Thoracic aorta (tissue), 2 donors: ENCODE data around the gene SRD5A1. TPM values are rescaled to one million over a fixed set of nuclear protein-coding genes. Genes with fewer than 3 reads are reported as not detected.

ENCODE experiments used
- ATAC-seq: fragments of 150-250 bp; one replicate; pipeline ENCODE4 v1.8.0; 2017; ENCODE audit warnings: low read depth; ENCODE audit not compliant: insufficient number of reproducible peaks, low FRiP score
- DNase-seq: peaks from one replicate; pipeline ENCODE4 v3.0.0-alpha.2; 2020; ENCODE audit warnings: low spot score
- H3K27ac ChIP-seq, 2 donors: fragments of 200-600 bp; sonication (generic); 1 replicate in 1 of 2; 2 replicates in 1 of 2; pipeline ENCODE4 v1.5.1; 2016; ENCODE audit warnings: mild to moderate bottlenecking in 2 of 2, moderate library complexity in 2 of 2
- H3K27me3 ChIP-seq: fragments of 200-600 bp; sonication (generic); replicated peaks from 2 replicates; pipeline ENCODE4 v1.6.0; 2016; ENCODE audit warnings: mild to moderate bottlenecking; ENCODE audit not compliant: insufficient read depth
- H3K36me3 ChIP-seq: fragments of 200-600 bp; sonication (generic); one replicate; pipeline ENCODE4 v1.5.1; 2016
- H3K4me1 ChIP-seq, 2 donors: fragments of 200-600 bp; sonication (generic); 1 replicate in 1 of 2; 2 replicates in 1 of 2; pipeline versions ENCODE4 v1.5.1 to v1.6.0; 2016; ENCODE audit warnings: low read depth in 2 of 2, mild to moderate bottlenecking in 1 of 2; ENCODE audit not compliant: control insufficient read depth in 1 of 2
- H3K4me3 ChIP-seq: fragments of 200-600 bp; sonication (generic); 2 replicates; pipeline ENCODE4 v1.5.1; 2016; ENCODE audit warnings: mild to moderate bottlenecking
- H3K9me3 ChIP-seq: fragments of 200-600 bp; sonication (generic); 2 replicates; pipeline ENCODE4 v1.5.1; 2016
- total RNA-seq, 2 donors: library from RNA; depleted of rRNA; stranded (reverse); fragments of >200 nt; gene quantifications; one replicate each; pipeline versions ENCODE4 v1.1.0 to v1.2.3, GENCODE V29; 2016
- TF ChIP-seq, protein P1 (sequence below): fragments of 200-600 bp; sonication (generic); IDR thresholded peaks from one replicate; pipeline ENCODE4 v1.5.1; 2019; ENCODE audit warnings: antibody characterized with exemption

SRD5A1 gene
- total RNA-seq, 2 donors from 2014 or later: 7.6 to 8.5 TPM

DNA sequence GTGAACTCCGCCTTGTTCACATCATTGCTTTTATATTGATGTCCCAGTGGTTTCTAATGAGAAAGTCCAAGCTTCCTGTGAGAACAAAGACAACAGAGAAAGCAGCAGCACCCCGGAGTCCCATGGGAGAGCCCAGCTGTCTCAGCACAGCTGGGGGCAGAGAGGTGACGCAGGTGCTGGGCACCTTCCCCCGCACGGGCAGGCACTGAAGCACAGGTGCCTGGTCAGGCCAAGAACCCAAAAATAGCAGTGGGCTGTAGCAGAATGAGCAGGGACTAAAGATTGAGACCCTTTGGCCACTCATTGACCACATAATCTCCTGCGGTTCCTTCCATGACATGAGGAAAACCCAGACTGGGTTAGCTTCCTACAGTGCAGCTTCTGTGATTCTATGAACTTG is 18.8 kb downstream of the SRD5A1 start:
- no peak for ATAC-seq
- no peak overlapping the region for H3K27ac ChIP-seq
- no peak for DNase-seq
- no peaks in the 10 kb centered on the region for H3K4me1 ChIP-seq
- H3K36me3 ChIP-seq: peaks cover 7% of the 10 kb centered on the region
- H3K4me3 ChIP-seq: no peak overlapping the region
- H3K27me3 ChIP-seq: no peaks in the 10 kb centered on the region
- no peaks in the 10 kb centered on the region for H3K9me3 ChIP-seq
- TF ChIP-seq, protein P1, sequence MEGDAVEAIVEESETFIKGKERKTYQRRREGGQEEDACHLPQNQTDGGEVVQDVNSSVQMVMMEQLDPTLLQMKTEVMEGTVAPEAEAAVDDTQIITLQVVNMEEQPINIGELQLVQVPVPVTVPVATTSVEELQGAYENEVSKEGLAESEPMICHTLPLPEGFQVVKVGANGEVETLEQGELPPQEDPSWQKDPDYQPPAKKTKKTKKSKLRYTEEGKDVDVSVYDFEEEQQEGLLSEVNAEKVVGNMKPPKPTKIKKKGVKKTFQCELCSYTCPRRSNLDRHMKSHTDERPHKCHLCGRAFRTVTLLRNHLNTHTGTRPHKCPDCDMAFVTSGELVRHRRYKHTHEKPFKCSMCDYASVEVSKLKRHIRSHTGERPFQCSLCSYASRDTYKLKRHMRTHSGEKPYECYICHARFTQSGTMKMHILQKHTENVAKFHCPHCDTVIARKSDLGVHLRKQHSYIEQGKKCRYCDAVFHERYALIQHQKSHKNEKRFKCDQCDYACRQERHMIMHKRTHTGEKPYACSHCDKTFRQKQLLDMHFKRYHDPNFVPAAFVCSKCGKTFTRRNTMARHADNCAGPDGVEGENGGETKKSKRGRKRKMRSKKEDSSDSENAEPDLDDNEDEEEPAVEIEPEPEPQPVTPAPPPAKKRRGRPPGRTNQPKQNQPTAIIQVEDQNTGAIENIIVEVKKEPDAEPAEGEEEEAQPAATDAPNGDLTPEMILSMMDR: no peak

DNA sequence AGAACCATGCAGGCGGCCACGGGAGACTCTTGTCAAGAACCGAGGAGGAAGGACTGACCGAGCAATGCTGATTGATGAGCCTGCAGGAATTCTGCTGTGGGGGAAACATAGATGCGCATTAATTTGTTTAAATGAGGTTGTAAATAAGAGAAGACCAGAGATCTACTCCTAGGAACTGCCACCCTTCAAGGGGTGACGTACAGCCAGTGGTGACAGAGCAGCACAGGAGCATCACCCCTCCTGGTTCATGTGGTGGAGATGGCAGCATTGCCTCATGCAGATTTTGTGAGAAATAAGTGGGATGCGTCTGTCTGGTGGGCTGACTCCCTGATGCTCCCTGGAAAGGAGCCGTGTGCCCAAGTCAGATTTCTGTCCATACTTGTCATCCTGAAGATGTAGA is 22.2 kb downstream of the SRD5A1 start:
- ATAC-seq (no peak), DNase-seq (no peak)
- no peaks in the 10 kb centered on the region for H3K27me3 ChIP-seq
- peaks cover 15% of the 10 kb centered on the region for H3K36me3 ChIP-seq
- H3K4me1 ChIP-seq: no peaks in the 10 kb centered on the region
- H3K9me3 ChIP-seq: no peaks in the 10 kb centered on the region
- no peak overlapping the region for H3K27ac ChIP-seq
- TF ChIP-seq, protein P1: no peak
- no peak overlapping the region for H3K4me3 ChIP-seq

DNA sequence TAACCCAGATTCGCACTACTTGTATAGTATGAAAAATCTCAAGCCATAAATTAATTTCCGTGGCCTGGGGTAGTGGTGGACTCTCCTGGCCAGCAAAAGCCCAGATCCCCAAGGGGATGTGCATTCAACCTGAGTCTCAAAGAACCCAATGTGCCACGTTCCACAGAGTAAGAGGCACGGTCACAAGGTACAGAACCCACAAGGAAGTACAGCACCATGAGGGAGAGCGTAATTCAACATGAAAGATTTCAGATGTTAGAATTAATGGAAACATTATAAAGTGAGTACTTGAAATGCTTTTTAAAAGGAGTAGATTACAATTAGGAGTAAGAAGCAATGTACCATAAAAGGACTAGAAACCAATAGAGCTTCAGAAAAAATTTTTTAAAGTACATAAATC is 23.4 kb downstream of the SRD5A1 start:
- H3K27ac ChIP-seq: no peak overlapping the region
- H3K36me3 ChIP-seq: peaks cover 15% of the 10 kb centered on the region
- no peaks in the 10 kb centered on the region for H3K4me1 ChIP-seq
- H3K9me3 ChIP-seq: no peaks in the 10 kb centered on the region
- TF ChIP-seq, protein P1: no peak
- DNase-seq (no peak), ATAC-seq (no peak)
- H3K27me3 ChIP-seq: no peaks in the 10 kb centered on the region
- H3K4me3 ChIP-seq: no peak overlapping the region

DNA sequence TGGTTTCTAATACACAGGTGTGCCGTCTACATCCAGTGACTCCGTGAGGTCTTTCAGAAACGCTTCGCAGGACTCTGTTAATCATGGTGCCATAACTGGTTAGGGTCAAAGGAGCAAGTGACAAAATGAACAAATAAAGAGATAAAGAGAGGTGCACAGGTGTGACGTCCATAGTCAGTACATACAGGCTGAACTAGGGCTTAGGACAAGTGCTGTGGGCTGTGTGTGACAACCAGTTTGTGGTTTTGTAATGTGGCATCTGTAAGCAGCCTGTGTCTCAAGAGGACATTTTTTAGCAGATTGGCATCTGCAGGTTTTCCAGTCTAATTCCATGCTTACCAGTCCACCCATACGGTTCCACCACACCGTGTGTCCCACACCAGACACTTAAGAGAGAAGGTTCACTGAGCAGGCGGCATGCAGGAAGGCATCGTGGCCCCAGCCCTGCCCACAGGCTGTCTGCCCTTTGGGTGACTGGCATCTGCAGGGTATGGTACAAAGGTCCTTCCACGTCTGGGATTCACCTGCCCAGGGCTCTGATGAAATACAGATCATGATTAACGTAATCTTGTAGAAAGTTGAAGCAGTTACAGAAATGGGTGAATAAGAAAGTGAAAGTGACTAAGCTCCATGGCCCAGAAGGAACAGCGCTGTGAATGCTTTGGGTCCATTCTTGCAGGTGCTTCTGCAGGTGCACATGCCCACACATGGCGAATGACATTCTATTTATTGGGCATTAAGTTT is 26.9 kb downstream of the SRD5A1 start:
- TF ChIP-seq, protein P1: no peak
- peaks cover 15% of the 10 kb centered on the region for H3K36me3 ChIP-seq
- H3K4me1 ChIP-seq: no peaks in the 10 kb centered on the region
- no peak overlapping the region for H3K27ac ChIP-seq
- H3K4me3 ChIP-seq: no peak overlapping the region
- no peaks in the 10 kb centered on the region for H3K9me3 ChIP-seq
- ATAC-seq (no peak), DNase-seq (no peak)
- no peaks in the 10 kb centered on the region for H3K27me3 ChIP-seq

DNA sequence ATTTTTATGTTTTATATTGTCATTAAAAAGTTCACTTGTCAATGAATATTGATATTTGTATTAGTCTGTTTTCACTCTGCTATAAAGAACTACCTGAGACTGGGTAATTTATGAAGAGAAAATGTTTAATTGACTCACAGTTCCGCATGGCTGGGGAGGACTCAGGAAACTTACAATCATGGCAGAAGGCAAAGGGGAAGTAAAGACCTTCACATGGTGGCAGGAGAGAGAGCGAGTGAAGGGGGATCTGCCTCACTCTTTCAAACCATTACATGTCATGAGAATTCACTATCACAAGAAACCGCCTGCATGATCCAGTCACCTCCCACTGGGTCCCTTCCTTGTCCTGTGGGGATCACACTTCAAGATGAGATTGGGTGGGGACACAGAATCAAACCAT is 27.4 kb downstream of the SRD5A1 start:
- Histone ChIP-seq H3K4me1 (no peaks in the 10 kb centered on the region), H3K4me3 (no peak overlapping the region), H3K9me3 (no peaks in the 10 kb centered on the region), H3K27me3 (no peaks in the 10 kb centered on the region), H3K27ac (no peak overlapping the region), H3K36me3 (peaks cover 12% of the 10 kb centered on the region)
- ATAC-seq (no peak), DNase-seq (no peak)
- TF ChIP-seq, protein P1: no peak
